Ascending aorta (tissue), 2 donors: ENCODE data around the gene GYG2. TPM values are rescaled to one million over a fixed set of nuclear protein-coding genes. Genes with fewer than 3 reads are reported as not detected.

Source experiments
- DNase-seq, 2 donors: peaks; one replicate each; pipeline ENCODE4 v3.0.0-alpha.2; 2019; ENCODE audit warnings: low spot score in 2 of 2
- H3K27ac ChIP-seq, 2 donors: fragments of 200-600 bp; sonication (generic); one replicate each; pipeline ENCODE4 v1.5.1; 2016 to 2017; ENCODE audit warnings: mild to moderate bottlenecking in 1 of 2
- H3K27me3 ChIP-seq: fragments of 200-600 bp; sonication (generic); one replicate; pipeline ENCODE4 v1.5.1; 2017
- H3K36me3 ChIP-seq, 2 donors: fragments of 200-600 bp; sonication (generic); one replicate each; pipeline ENCODE4 v1.5.1; 2016
- H3K4me1 ChIP-seq, 2 donors: fragments of 200-600 bp; sonication (generic); one replicate each; pipeline ENCODE4 v1.5.1; 2016 to 2017; ENCODE audit warnings: mild to moderate bottlenecking in 1 of 2
- H3K4me3 ChIP-seq, 2 donors: fragments of 200-600 bp; sonication (generic); one replicate each; pipeline ENCODE4 v1.5.1; 2016 to 2017; ENCODE audit warnings: mild to moderate bottlenecking in 1 of 2
- H3K9me3 ChIP-seq, 2 donors: fragments of 200-600 bp; sonication (generic); one replicate each; pipeline ENCODE4 v1.5.1; 2016
- CTCF ChIP-seq, 3 experiments: fragments of 200-600 bp in 2 of 3; fragments of 450-650 bp in 1 of 3; sonication (generic) in 2 of 3; IDR thresholded peaks; one replicate each; pipeline ENCODE4 v1.5.1; 2016 to 2019; ENCODE audit warnings: antibody characterized with exemption in 3 of 3, mild to moderate bottlenecking in 1 of 3, moderate library complexity in 1 of 3
- intact Hi-C: fragments of 100-400 bp; cut with DNase I; formaldehyde crosslinking; loops from one replicate; pipeline ENCODE4 v1.15.1; 2023
- total RNA-seq: library from RNA; depleted of rRNA; stranded (reverse); fragments of >200 nt; gene quantifications from one replicate; pipeline ENCODE4 v1.1.0, GENCODE V29; 2016

GYG2 gene
- total RNA-seq, 1 donor from 2014 or later = 0.64 TPM

GRCh38 chrX:2898846-2899512, 70.2 kb downstream of the GYG2 start:
- TF ChIP-seq CTCF (IDR thresholded peaks at IDR 0.05) = no peak
- intact Hi-C loops = no loop called here

GRCh38 chrX:2901367-2902036, 72.8 kb downstream of the GYG2 start:
- Histone ChIP-seq H3K27me3 (no peaks in the 10 kb centered on the region), H3K36me3 (peaks cover 3 to 8% of the 10 kb centered on the region in 2 donors), H3K4me3 (no peak overlapping the region), H3K4me1 (no peaks in the 10 kb centered on the region), H3K9me3 (peaks cover 0 to 22% of the 10 kb centered on the region in 2 donors), H3K27ac (no peak overlapping the region)
- intact Hi-C loops = no loop called here
- DNase-seq = no peak
- no peak for TF ChIP-seq CTCF (IDR thresholded peaks at IDR 0.05)

More at GRCh38 chrX:2898846-2899512, 70.2 kb downstream of the GYG2 start:
- Histone ChIP-seq H3K4me1 (no peaks in the 10 kb centered on the region), H3K27me3 (no peaks in the 10 kb centered on the region), H3K4me3 (no peak overlapping the region), H3K27ac (no peak overlapping the region), H3K9me3 (peaks cover 0 to 15% of the 10 kb centered on the region in 2 donors), H3K36me3 (no peaks in the 10 kb centered on the region)
- DNase-seq = no peak

- Histone ChIP-seq H3K27me3 (no peaks in the 10 kb centered on the region), H3K9me3 (peaks cover 0 to 22% of the 10 kb centered on the region in 2 donors), H3K27ac (no peak overlapping the region), H3K36me3 (peaks cover 11 to 20% of the 10 kb centered on the region in 2 donors), H3K4me3 (no peak overlapping the region), H3K4me1 (no peaks in the 10 kb centered on the region)
- no peak for DNase-seq
- intact Hi-C loops = no loop called here
- TF ChIP-seq CTCF (IDR thresholded peaks at IDR 0.05) = no peak
These were observed 74.1 kb downstream of the GYG2 start for GRCh38 chrX:2902841-2903240.

- H3K4me1 ChIP-seq = no peaks in the 10 kb centered on the region
- no peak for DNase-seq
- no peaks in the 10 kb centered on the region for H3K27me3 ChIP-seq
- no peak for TF ChIP-seq CTCF (IDR thresholded peaks at IDR 0.05)
- intact Hi-C loops = no loop called here
- H3K4me3 ChIP-seq = no peak overlapping the region
- peaks cover 0 to 22% of the 10 kb centered on the region in 2 donors for H3K9me3 ChIP-seq
- H3K36me3 ChIP-seq = peaks cover 15 to 21% of the 10 kb centered on the region in 2 donors
- H3K27ac ChIP-seq = no peak overlapping the region
These were observed 74.6 kb downstream of the GYG2 start for GRCh38 chrX:2903366-2903765.

- intact Hi-C loops = no loop called here
- Histone ChIP-seq H3K4me3 (no peak overlapping the region), H3K27me3 (no peaks in the 10 kb centered on the region), H3K36me3 (peaks cover 23 to 29% of the 10 kb centered on the region in 2 donors), H3K9me3 (peaks cover 0 to 18% of the 10 kb centered on the region in 2 donors), H3K27ac (no peak overlapping the region), H3K4me1 (no peaks in the 10 kb centered on the region)
- no peak for TF ChIP-seq CTCF (IDR thresholded peaks at IDR 0.05)
- no peak for DNase-seq
These were observed 78.6 kb downstream of the GYG2 start for GRCh38 chrX:2907295-2907694.
